GM10266 (cell line): ENCODE measurements around the gene PLA2G7.
"Not testable (repeated sequence)": the region's sequence is repeated elsewhere in the genome, so short reads cannot be mapped to it uniquely, and the experiment has no call there.

Experiments
- DNase-seq: peaks from one replicate; pipeline ENCODE4 v3.0.0; 2012; ENCODE audit errors: extremely low spot score
- TF ChIP-seq, protein P1 (sequence below): IDR thresholded peaks from 2 replicates; pipeline ENCODE4 v1.5.1; 2012; ENCODE audit warnings: mild to moderate bottlenecking, low read depth; ENCODE audit not compliant: control insufficient read depth, insufficient read depth; ENCODE audit errors: missing control alignments

PLA2G7 gene

DNA sequence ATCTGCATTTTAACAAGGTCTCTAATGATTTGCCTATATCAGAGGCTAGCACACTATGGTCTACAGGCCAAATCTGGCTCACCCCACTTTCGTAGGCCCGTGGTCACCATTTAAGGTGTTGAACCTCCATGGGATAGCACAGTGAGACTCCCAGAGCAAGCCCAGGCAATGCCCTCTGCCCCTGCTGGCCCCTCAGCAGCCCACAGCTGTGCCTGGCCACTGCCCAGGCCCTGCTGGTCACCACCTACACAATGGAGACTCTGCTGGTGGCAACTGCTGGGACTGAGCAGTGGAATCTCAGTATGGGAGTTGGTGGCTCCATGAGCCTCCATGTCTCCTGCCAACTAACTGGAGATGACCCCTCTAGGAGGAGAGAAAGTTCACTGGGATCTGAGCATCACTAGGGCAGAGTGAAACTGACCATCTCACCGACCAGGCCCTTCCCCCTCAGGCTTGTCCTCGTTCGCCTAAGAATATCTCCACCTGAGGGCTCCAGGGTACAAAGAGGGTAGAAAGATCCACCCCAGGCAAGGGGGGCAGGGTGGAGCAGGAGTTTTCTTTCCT lies 13.8 kb upstream of the PLA2G7 start:
- no peak for DNase-seq
- TF ChIP-seq, protein P1, sequence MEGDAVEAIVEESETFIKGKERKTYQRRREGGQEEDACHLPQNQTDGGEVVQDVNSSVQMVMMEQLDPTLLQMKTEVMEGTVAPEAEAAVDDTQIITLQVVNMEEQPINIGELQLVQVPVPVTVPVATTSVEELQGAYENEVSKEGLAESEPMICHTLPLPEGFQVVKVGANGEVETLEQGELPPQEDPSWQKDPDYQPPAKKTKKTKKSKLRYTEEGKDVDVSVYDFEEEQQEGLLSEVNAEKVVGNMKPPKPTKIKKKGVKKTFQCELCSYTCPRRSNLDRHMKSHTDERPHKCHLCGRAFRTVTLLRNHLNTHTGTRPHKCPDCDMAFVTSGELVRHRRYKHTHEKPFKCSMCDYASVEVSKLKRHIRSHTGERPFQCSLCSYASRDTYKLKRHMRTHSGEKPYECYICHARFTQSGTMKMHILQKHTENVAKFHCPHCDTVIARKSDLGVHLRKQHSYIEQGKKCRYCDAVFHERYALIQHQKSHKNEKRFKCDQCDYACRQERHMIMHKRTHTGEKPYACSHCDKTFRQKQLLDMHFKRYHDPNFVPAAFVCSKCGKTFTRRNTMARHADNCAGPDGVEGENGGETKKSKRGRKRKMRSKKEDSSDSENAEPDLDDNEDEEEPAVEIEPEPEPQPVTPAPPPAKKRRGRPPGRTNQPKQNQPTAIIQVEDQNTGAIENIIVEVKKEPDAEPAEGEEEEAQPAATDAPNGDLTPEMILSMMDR: no peak

DNA sequence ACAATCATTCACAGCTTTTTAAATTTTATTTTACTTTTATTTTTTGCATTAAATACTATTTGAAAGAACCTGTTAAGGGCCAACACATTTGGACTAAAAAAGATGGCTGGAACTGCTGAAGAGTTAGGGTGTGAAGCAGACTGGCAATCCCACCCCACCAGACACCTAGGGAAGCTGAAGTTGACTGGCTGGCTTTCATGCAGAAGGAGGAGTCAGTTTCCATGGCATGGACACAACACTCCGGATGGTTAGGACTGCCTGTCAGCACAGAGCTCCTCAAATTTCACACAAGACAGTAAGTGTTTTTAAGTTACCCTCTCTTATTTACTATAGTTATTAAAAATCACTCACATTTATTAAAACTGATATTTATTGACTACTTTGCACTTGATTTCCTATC lies 11.5 kb upstream of the PLA2G7 start, which contains the start of gene ANKRD66:
ANKRD66 (plus strand) TSS at position 238 of the 400 bp plus-strand sequence. CDS start 5,016 bp downstream, outside the sequence.
- TF ChIP-seq, protein P1: no peak
- DNase-seq: no peak

DNA sequence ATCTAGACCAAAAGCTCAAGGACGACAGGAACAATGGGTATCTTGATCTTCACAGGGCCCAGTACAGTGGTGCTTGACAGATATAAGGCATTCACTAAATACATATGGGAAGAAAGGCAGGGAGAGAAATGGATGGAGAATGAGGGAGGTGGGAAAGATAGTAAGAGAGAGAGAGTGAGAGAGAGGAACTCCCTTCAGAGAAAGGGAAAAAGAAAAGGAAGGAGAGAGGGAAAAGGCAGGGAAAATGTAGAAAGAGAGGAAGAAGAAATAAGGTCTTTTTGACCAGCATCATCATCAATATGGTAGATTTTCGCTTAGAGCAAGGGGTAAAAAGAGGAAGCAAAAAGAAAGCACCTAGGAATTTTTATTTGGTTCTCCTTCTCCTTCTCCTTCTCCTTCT lies 10.8 kb upstream of the PLA2G7 start:
- no peak for DNase-seq
- TF ChIP-seq, protein P1: no peak

DNA sequence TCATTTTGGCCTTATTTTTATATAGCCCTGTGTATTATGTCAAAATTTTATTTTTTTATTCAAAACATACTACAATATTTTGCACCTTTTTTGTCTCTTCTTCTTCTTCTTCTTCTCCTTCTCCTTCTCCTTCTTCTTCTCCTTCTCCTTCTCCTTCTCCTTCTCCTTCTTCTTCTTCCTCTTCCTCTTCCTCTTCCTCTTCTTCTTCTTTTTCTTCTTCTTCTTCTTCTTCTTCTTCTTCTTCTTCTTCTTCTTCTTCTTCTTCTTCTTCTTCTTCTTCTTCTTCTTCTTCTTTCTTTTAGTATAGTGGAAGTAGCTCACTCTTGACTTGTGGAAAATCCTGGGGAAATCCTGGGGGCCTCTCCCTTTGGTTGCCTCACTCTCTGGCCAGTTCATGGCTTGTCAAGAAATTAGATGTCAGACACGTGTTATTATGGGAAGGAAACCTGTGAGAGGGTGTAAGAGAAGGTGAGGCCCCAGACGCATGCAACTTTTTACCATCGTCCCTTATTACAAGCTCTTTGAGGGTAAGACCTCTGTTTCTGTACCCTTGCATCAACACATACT lies 9.1 kb upstream of the PLA2G7 start:
- DNase-seq: not testable (repeated sequence)

DNA sequence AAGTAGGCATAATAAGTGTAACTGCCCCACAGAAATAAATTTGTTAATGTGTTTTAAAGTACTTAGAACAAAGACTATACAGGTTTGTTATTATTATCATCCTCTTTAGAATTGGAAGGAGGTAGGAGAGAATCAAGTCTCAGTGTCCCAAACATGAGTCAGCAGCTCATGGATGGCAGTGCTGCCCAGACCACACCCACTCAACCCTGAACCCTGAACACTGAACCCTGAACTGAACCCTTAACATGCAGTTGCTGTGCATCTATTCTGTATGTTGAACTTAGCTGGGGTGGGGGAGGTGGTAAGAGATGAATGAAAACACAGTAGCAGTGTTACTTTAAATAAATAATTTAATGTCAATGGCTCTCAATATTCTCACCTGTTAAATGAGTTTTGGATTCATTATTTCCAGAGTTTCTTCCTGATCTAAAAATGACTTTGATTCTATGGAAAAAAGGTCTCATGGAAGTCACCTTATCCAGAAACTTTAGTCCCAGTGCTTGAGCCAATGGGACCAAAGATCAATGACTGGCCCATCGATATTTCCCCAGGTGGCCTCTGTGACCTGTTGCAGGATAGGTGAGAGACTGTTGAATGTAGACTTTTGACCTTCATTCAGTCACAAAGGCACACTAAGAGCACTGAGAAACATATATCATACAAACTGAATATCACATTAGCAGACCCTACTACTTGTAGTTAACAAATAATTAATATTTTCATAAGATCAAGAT lies 8.4 kb upstream of the PLA2G7 start:
- TF ChIP-seq, protein P1: no peak
- DNase-seq: no peak

DNA sequence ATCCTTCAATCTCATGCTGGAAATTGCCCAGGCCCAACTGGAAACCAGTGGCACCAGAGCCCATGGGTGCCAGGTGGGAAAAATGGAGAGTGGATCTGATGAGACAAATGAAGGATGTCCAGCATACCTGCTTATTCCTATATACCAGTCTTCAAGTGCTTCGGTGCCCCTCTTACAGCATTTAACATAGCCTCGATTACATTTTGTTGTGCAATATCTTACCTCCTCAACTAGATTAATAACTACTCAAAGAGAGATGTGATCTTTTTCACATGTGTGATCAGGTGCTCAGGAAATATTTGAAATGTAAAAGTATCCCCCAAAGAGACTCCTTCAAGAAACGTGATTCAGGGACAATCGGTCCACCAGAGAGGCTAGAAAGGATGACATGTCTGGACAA lies 6.7 kb upstream of the PLA2G7 start:
- TF ChIP-seq, protein P1: no peak
- no peak for DNase-seq

DNA sequence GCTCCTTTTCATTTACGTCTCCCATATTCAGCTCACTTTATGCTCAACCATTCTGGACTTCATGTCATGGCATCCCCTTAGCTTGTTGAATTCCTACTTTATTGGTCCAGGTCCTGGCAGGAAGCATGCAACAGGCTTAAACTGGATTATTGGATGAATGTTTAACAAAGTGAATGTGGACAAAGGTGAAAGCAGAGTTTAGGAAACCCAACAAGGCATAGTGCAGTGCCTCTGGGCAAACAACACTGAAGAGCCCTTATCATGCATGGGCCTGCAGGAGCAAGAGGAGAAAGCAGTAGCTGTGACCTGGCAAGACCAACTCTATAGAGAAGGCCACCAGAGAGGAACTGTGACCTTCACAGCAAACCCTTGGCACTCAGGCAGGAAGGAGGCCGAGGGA lies 6.3 kb upstream of the PLA2G7 start:
- no peak for DNase-seq
- TF ChIP-seq, protein P1: no peak

DNA sequence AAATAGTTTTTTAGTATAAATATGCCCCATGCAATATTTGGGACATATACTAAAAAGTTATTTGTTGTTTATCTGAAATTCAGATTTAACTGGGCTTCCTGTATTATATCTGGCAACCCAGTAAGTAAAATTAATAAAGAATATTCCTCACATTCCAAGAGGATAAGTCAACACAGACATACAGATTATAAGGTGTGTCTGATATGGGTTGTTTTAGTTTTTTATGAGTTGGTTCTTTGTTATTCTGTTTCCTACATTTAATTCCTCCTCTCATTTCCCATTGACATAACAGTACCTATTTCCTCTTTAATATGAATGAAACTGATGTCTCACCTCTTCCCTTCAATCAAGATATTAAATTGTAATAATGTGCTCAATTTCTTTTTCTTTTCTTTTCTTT lies 1.7 kb upstream of the PLA2G7 start:
- no peak for DNase-seq
- TF ChIP-seq, protein P1: no peak
